GM21737 (cell line): ENCODE results near the gene STX1A.
A peak's percentile ranks its signal among the peaks of the same experiment; 100 is the strongest.
"Not testable (repeated sequence)": the region's sequence is repeated elsewhere in the genome, so short reads cannot be mapped to it uniquely, and the experiment has no call there.

ENCODE experiments used
- ATAC-seq: cut with Tn5 transposase; IDR thresholded peaks from one replicate; pipeline ENCODE4 v1.9.1; 2021; ENCODE audit warnings: mild to moderate bottlenecking, moderate library complexity; ENCODE audit not compliant: unreplicated experiment

The STX1A gene

GRCh38 chr7:73736885-73737284, 17.4 kb upstream of the STX1A start:
- no peak for ATAC-seq

GRCh38 chr7:73735528-73735905, 16.0 kb upstream of the STX1A start:
- ATAC-seq: no peak

- peak; percentile 38 for ATAC-seq
Measured at GRCh38 chr7:73734619-73735527, 15.4 kb upstream of the STX1A start.

- no peak for ATAC-seq
Measured at GRCh38 chr7:73732397-73732796, 12.9 kb upstream of the STX1A start.

GRCh38 chr7:73730485-73730884, 11.0 kb upstream of the STX1A start:
- ATAC-seq: no peak

GRCh38 chr7:73728551-73728950, 9.1 kb upstream of the STX1A start:
- ATAC-seq: no peak

GRCh38 chr7:73727952-73728351, 8.5 kb upstream of the STX1A start:
- no peak for ATAC-seq

- no peak for ATAC-seq
Measured at GRCh38 chr7:73726083-73726466, 6.6 kb upstream of the STX1A start.

- ATAC-seq: no peak
Measured at GRCh38 chr7:73723813-73724212, 4.3 kb upstream of the STX1A start.

GRCh38 chr7:73722785-73723184, 3.3 kb upstream of the STX1A start:
- ATAC-seq: no peak

GRCh38 chr7:73722182-73722581, 2.7 kb upstream of the STX1A start:
- not testable (repeated sequence) for ATAC-seq

- no peak for ATAC-seq
Measured at GRCh38 chr7:73721377-73721817, 1.9 kb upstream of the STX1A start.

- not testable (repeated sequence) for ATAC-seq
Measured at GRCh38 chr7:73720443-73720842, 974 bp upstream of the STX1A start.

- ATAC-seq: no peak
Measured at GRCh38 chr7:73719806-73720169, 319 bp upstream of the STX1A start.

- no peak for ATAC-seq
Measured at GRCh38 chr7:73718438-73718881, 1.0 kb downstream of the STX1A start.

- ATAC-seq: no peak
Measured at GRCh38 chr7:73717991-73718405, 1.5 kb downstream of the STX1A start.

- no peak for ATAC-seq
Measured at GRCh38 chr7:73717025-73717807, 2.3 kb downstream of the STX1A start.

- no peak for ATAC-seq
Measured at GRCh38 chr7:73716318-73716890, 3.1 kb downstream of the STX1A start.

- no peak for ATAC-seq
Measured at GRCh38 chr7:73715648-73716317, 3.7 kb downstream of the STX1A start.

- not testable (repeated sequence) for ATAC-seq
Measured at GRCh38 chr7:73713319-73713718, 6.2 kb downstream of the STX1A start.

GRCh38 chr7:73712773-73713172, 6.7 kb downstream of the STX1A start:
- ATAC-seq: no peak
